SK-N-SH treated with all-trans-retinoic acid at 6 μM for 48 hours (cell line): Measurements from ENCODE around the gene TRABD2B.

ENCODE experiments used
- ARNTL ChIP-seq: fragments of 450-650 bp; formaldehyde crosslinking; IDR thresholded peaks from 2 replicates; pipeline ENCODE4 v1.5.0; 2020; ENCODE audit warnings: low read depth, mild to moderate bottlenecking, moderate library complexity, borderline replicate concordance
- ISL1 ChIP-seq: fragments of 250-450 bp; sonication (Bioruptor Pico); IDR thresholded peaks from 2 replicates; pipeline ENCODE4 v2.1.2; 2022; ENCODE audit warnings: mild to moderate bottlenecking, moderate library complexity
- OSR1 ChIP-seq: fragments of 250-450 bp; sonication (Bioruptor Pico); IDR thresholded peaks from 2 replicates; pipeline ENCODE4 v1.8.0; 2022; ENCODE audit warnings: moderate library complexity, mild to moderate bottlenecking, inconsistent platforms
- PPARA ChIP-seq: fragments of 250-450 bp; sonication (Bioruptor Pico); IDR thresholded peaks from 2 replicates; pipeline ENCODE4 v1.5.0; 2020; ENCODE audit warnings: mild to moderate bottlenecking, borderline replicate concordance
- RARB ChIP-seq: fragments of 250-450 bp; sonication (Bioruptor Pico); IDR thresholded peaks from 2 replicates; pipeline ENCODE4 v1.8.0; 2021; ENCODE audit warnings: mild to moderate bottlenecking, moderate library complexity
- SNAI2 ChIP-seq: fragments of 250-450 bp; sonication (Bioruptor Pico); IDR thresholded peaks from 2 replicates; pipeline ENCODE4 v1.5.0; 2020; ENCODE audit warnings: mild to moderate bottlenecking, moderate library complexity
- TOX ChIP-seq: fragments of 250-450 bp; sonication (Bioruptor Pico); IDR thresholded peaks from 2 replicates; pipeline ENCODE4 v1.8.0; 2021; ENCODE audit warnings: mild to moderate bottlenecking, moderate library complexity, borderline replicate concordance
- ZFP3 ChIP-seq: fragments of 250-450 bp; sonication (Bioruptor Pico); IDR thresholded peaks from 2 replicates; pipeline ENCODE4 v1.5.0; 2020; ENCODE audit warnings: mild to moderate bottlenecking, moderate library complexity
- ZNF565 ChIP-seq: fragments of 450-650 bp; formaldehyde crosslinking; conservative IDR thresholded peaks from 2 replicates; pipeline ENCODE4 v1.5.0; 2020; ENCODE audit warnings: low read depth, mild to moderate bottlenecking, moderate library complexity
- ZNF70 ChIP-seq: fragments of 450-650 bp; formaldehyde crosslinking; IDR thresholded peaks from 2 replicates; pipeline ENCODE4 v1.5.0; 2020; ENCODE audit warnings: mild to moderate bottlenecking, moderate library complexity
- TF ChIP-seq, protein P1 (sequence below): fragments of 250-450 bp; sonication (Bioruptor Pico); IDR thresholded peaks from 2 replicates; pipeline ENCODE4 v1.8.0; 2020; ENCODE audit warnings: mild to moderate bottlenecking, moderate library complexity, borderline replicate concordance
- TF ChIP-seq, protein P2 (sequence below): fragments of 250-450 bp; sonication (Bioruptor Pico); IDR thresholded peaks from 2 replicates; pipeline ENCODE4 v1.5.1; 2021; ENCODE audit warnings: mild to moderate bottlenecking, moderate library complexity

DNA sequence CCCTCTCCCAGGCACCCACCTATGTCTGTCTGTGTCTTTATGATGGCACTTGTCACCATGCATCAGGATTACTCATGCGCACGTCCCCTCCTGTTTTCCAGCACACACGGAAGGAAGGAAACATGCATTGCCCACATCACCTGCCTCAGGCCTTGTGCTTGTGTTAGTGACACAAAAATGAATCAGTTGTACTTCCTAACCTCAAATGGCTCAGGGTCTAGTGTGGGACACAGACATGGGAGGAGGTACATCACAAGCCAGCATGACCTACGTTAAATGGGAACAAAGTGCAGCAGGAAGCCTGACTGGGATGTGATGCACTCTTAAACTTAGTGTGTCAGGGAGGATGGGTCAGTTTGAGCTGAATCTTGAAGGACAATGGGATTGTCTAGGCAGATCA lies 126.7 kb downstream of the TRABD2B start:
- TF ChIP-seq, protein P1, sequence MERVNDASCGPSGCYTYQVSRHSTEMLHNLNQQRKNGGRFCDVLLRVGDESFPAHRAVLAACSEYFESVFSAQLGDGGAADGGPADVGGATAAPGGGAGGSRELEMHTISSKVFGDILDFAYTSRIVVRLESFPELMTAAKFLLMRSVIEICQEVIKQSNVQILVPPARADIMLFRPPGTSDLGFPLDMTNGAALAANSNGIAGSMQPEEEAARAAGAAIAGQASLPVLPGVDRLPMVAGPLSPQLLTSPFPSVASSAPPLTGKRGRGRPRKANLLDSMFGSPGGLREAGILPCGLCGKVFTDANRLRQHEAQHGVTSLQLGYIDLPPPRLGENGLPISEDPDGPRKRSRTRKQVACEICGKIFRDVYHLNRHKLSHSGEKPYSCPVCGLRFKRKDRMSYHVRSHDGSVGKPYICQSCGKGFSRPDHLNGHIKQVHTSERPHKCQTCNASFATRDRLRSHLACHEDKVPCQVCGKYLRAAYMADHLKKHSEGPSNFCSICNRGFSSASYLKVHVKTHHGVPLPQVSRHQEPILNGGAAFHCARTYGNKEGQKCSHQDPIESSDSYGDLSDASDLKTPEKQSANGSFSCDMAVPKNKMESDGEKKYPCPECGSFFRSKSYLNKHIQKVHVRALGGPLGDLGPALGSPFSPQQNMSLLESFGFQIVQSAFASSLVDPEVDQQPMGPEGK (CRISPR knock-in tag): no peak
- no peak for TF ChIP-seq ZFP3
- TF ChIP-seq PPARA (CRISPR knock-in tag): no peak
- TF ChIP-seq OSR1: no peak
- no peak for TF ChIP-seq ARNTL (CRISPR knock-in tag)
- TF ChIP-seq, protein P2, sequence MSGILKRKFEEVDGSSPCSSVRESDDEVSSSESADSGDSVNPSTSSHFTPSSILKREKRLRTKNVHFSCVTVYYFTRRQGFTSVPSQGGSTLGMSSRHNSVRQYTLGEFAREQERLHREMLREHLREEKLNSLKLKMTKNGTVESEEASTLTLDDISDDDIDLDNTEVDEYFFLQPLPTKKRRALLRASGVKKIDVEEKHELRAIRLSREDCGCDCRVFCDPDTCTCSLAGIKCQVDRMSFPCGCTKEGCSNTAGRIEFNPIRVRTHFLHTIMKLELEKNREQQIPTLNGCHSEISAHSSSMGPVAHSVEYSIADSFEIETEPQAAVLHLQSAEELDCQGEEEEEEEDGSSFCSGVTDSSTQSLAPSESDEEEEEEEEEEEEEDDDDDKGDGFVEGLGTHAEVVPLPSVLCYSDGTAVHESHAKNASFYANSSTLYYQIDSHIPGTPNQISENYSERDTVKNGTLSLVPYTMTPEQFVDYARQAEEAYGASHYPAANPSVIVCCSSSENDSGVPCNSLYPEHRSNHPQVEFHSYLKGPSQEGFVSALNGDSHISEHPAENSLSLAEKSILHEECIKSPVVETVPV (CRISPR knock-in tag): no peak
- no peak for TF ChIP-seq ZNF565 (CRISPR knock-in tag)
- TF ChIP-seq ISL1 (CRISPR knock-in tag): no peak
- TF ChIP-seq TOX (CRISPR knock-in tag): no peak
- no peak for TF ChIP-seq RARB (CRISPR knock-in tag)
- no peak for TF ChIP-seq ZNF70 (CRISPR knock-in tag)
- TF ChIP-seq SNAI2 (CRISPR knock-in tag): no peak
